Measurements from ENCODE around the gene ADAMTSL2. TPM values are rescaled to one million over a fixed set of nuclear protein-coding genes. Genes with fewer than 3 reads are reported as not detected.

Gene ADAMTSL2
- total and polyA plus RNA-seq, 2 of the 13 experiments (the other 11 are each of a cell fraction or from before 2014, with no cell fraction given), result 1.9 to 3.8 TPM

DNA sequence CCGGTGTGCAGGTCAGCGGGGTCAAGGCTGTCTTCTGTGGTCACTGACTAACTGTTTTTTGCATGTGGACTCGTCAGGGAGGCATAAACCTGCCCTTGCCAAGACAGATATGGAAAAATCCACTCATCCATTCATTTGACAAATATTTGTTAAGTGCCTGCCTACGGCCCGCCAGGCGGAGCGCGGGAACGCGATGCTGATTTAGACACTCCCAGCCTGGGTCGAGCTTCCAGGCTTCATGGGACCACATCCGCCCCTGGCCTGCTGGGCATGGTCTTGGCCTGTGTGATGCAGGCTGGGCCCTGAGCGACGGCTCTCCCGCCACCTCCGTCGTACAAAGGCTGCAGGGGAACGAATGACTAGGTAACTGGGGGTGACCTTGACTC is 27.9 kb upstream of the ADAMTSL2 start (continued):
- TF ChIP-seq KDM5A (IDR thresholded peaks at IDR 0.05; ENCODE audit: borderline replicate concordance, low read length), result no peak
- TF ChIP-seq ZNF180 (CRISPR knock-in tag; IDR thresholded peaks at IDR 0.05; ENCODE audit: borderline replicate concordance, low read depth), result peak; percentile 70; the same call in 1 of the 2 replicates
- peak; percentile 69; the same call in 1 of the 2 replicates for TF ChIP-seq ZBTB38 (CRISPR knock-in tag; IDR thresholded peaks at IDR 0.05)
- TF ChIP-seq ZNF484 (CRISPR knock-in tag; IDR thresholded peaks at IDR 0.05; ENCODE audit: borderline replicate concordance, low read depth), result no peak
- no peak for TF ChIP-seq ZSCAN25 (CRISPR knock-in tag; IDR thresholded peaks at IDR 0.05)
- no peak for TF ChIP-seq NFE2 (CRISPR knock-in tag; IDR thresholded peaks at IDR 0.05)
- TF ChIP-seq FOXK1 (CRISPR knock-in tag; IDR thresholded peaks at IDR 0.05; ENCODE audit: borderline replicate concordance, low read depth), result peak; percentile 63; the same call in 1 of the 2 replicates
- TF ChIP-seq ZNF660 (CRISPR knock-in tag; IDR thresholded peaks at IDR 0.05; ENCODE audit: borderline replicate concordance, low read depth), result no peak
- TF ChIP-seq TSC22D2 (CRISPR knock-in tag; IDR thresholded peaks at IDR 0.05; ENCODE audit: borderline replicate concordance), result 0 out of 2 replicates have a peak, but pooled peaks have one; percentile 43
- TF ChIP-seq STAT6 (CRISPR knock-in tag; IDR thresholded peaks at IDR 0.05; ENCODE audit: borderline replicate concordance), result no peak
- TF ChIP-seq, protein P1, sequence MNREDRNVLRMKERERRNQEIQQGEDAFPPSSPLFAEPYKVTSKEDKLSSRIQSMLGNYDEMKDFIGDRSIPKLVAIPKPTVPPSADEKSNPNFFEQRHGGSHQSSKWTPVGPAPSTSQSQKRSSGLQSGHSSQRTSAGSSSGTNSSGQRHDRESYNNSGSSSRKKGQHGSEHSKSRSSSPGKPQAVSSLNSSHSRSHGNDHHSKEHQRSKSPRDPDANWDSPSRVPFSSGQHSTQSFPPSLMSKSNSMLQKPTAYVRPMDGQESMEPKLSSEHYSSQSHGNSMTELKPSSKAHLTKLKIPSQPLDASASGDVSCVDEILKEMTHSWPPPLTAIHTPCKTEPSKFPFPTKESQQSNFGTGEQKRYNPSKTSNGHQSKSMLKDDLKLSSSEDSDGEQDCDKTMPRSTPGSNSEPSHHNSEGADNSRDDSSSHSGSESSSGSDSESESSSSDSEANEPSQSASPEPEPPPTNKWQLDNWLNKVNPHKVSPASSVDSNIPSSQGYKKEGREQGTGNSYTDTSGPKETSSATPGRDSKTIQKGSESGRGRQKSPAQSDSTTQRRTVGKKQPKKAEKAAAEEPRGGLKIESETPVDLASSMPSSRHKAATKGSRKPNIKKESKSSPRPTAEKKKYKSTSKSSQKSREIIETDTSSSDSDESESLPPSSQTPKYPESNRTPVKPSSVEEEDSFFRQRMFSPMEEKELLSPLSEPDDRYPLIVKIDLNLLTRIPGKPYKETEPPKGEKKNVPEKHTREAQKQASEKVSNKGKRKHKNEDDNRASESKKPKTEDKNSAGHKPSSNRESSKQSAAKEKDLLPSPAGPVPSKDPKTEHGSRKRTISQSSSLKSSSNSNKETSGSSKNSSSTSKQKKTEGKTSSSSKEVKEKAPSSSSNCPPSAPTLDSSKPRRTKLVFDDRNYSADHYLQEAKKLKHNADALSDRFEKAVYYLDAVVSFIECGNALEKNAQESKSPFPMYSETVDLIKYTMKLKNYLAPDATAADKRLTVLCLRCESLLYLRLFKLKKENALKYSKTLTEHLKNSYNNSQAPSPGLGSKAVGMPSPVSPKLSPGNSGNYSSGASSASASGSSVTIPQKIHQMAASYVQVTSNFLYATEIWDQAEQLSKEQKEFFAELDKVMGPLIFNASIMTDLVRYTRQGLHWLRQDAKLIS (CRISPR knock-in tag; IDR thresholded peaks at IDR 0.05), result no peak
- no peak for TF ChIP-seq ZZZ3 (CRISPR knock-in tag; IDR thresholded peaks at IDR 0.05; ENCODE audit: borderline replicate concordance)
- peak; percentile 74 for TF ChIP-seq ZNF143 (CRISPR knock-in tag; IDR thresholded peaks at IDR 0.05)
- peak; percentile 75 for TF ChIP-seq YEATS4 (CRISPR knock-in tag; IDR thresholded peaks at IDR 0.05; ENCODE audit: borderline replicate concordance)
- TF ChIP-seq, protein P2, sequence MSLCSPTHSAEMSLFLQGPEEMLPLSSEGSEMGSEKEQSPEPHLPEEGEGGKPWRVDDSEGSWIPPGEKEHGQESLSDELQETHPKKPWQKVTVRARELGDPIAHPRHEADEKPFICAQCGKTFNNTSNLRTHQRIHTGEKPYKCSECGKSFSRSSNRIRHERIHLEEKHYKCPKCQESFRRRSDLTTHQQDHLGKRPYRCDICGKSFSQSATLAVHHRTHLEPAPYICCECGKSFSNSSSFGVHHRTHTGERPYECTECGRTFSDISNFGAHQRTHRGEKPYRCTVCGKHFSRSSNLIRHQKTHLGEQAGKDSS (CRISPR knock-in tag; IDR thresholded peaks at IDR 0.05; ENCODE audit: borderline replicate concordance, low read depth), result 0 out of 2 replicates have a peak, but pooled peaks have one; percentile 33
- TF ChIP-seq ZNF33B (CRISPR knock-in tag; IDR thresholded peaks at IDR 0.05), result no peak
- 0 out of 2 replicates have a peak, but pooled peaks have one; percentile 65 for TF ChIP-seq ZNF367 (CRISPR knock-in tag; IDR thresholded peaks at IDR 0.05; ENCODE audit: borderline replicate concordance)
- TF ChIP-seq ZNF841 (CRISPR knock-in tag; IDR thresholded peaks at IDR 0.05; ENCODE audit: borderline replicate concordance), result no peak
- TF ChIP-seq IRF2 (CRISPR knock-in tag; IDR thresholded peaks at IDR 0.05), result peak; percentile 70; the same call in 1 of the 2 replicates
